ENCODE measurements around the gene BTBD1. TPM values are rescaled to one million over a fixed set of nuclear protein-coding genes. Genes with fewer than 3 reads are reported as not detected.

Gene BTBD1
- total RNA-seq, 4 donors from 2014 or later = 54.9 to 140 (median 101) TPM

GRCh38 chr15:83030021-83030420 is 37.0 kb downstream of the BTBD1 start:
- Histone ChIP-seq H3K36me3 (no peaks in the 10 kb centered on the region), H3K4me1 (no peaks in the 10 kb centered on the region), H3K27me3 (no peaks in the 10 kb centered on the region), H3K9me3 (no peaks in the 10 kb centered on the region), H3K4me3 (no peak overlapping the region), H3K27ac (no peak overlapping the region)
- TF ChIP-seq POLR2A (IDR thresholded peaks at IDR 0.05) (no peak), CTCF (IDR thresholded peaks at IDR 0.05) (no peak)
- DNase-seq = no peak
- intact Hi-C loops (cut with DNase I; ENCODE audit: low total_unique reads) = no loop called here

- Histone ChIP-seq H3K9me3 (no peaks in the 10 kb centered on the region), H3K36me3 (no peaks in the 10 kb centered on the region), H3K27ac (no peak overlapping the region), H3K4me1 (no peaks in the 10 kb centered on the region), H3K4me3 (no peak overlapping the region), H3K27me3 (no peaks in the 10 kb centered on the region)
- intact Hi-C loops (cut with DNase I; ENCODE audit: low total_unique reads) = no loop called here
- no peak for DNase-seq
- TF ChIP-seq POLR2A (IDR thresholded peaks at IDR 0.05) (no peak), CTCF (IDR thresholded peaks at IDR 0.05) (no peak)
Observed at GRCh38 chr15:83018436-83018835, 48.6 kb downstream of the BTBD1 start.

GRCh38 chr15:83016906-83017305 is 50.1 kb downstream of the BTBD1 start:
- H3K9me3 ChIP-seq = no peaks in the 10 kb centered on the region
- no peak overlapping the region for H3K4me3 ChIP-seq
- no peak for DNase-seq
- no peak for TF ChIP-seq POLR2A (IDR thresholded peaks at IDR 0.05)
- TF ChIP-seq CTCF (IDR thresholded peaks at IDR 0.05) = no peak
- H3K36me3 ChIP-seq = no peaks in the 10 kb centered on the region
- no peak overlapping the region for H3K27ac ChIP-seq
- intact Hi-C loops (cut with DNase I; ENCODE audit: low total_unique reads) = no loop called here
- H3K4me1 ChIP-seq = no peaks in the 10 kb centered on the region
- H3K27me3 ChIP-seq = no peaks in the 10 kb centered on the region

GRCh38 chr15:83015361-83015760 is 51.7 kb downstream of the BTBD1 start:
- TF ChIP-seq POLR2A (IDR thresholded peaks at IDR 0.05) = no peak
- Histone ChIP-seq H3K27ac (no peak overlapping the region), H3K27me3 (no peaks in the 10 kb centered on the region), H3K4me1 (no peaks in the 10 kb centered on the region), H3K4me3 (no peak overlapping the region), H3K36me3 (no peaks in the 10 kb centered on the region), H3K9me3 (no peaks in the 10 kb centered on the region)
- DNase-seq = no peak
- intact Hi-C loops (cut with DNase I; ENCODE audit: low total_unique reads) = no loop called here

- intact Hi-C loops (cut with DNase I; ENCODE audit: low total_unique reads) = no loop called here
- H3K4me1 ChIP-seq = no peaks in the 10 kb centered on the region
- H3K27me3 ChIP-seq = no peaks in the 10 kb centered on the region
- no peaks in the 10 kb centered on the region for H3K36me3 ChIP-seq
- no peak for DNase-seq
- no peaks in the 10 kb centered on the region for H3K9me3 ChIP-seq
- H3K4me3 ChIP-seq = no peak overlapping the region
- no peak for TF ChIP-seq CTCF (IDR thresholded peaks at IDR 0.05)
- TF ChIP-seq POLR2A (IDR thresholded peaks at IDR 0.05) = no peak
- H3K27ac ChIP-seq = no peak overlapping the region
Observed at GRCh38 chr15:83014205-83014653, 52.8 kb downstream of the BTBD1 start.

- TF ChIP-seq CTCF (IDR thresholded peaks at IDR 0.05) = no peak
- no peak for TF ChIP-seq POLR2A (IDR thresholded peaks at IDR 0.05)
- Histone ChIP-seq H3K4me3 (no peak overlapping the region), H3K27ac (no peak overlapping the region), H3K36me3 (no peaks in the 10 kb centered on the region), H3K4me1 (no peaks in the 10 kb centered on the region), H3K9me3 (no peaks in the 10 kb centered on the region), H3K27me3 (no peaks in the 10 kb centered on the region)
- no peak for DNase-seq
- intact Hi-C loops (cut with DNase I; ENCODE audit: low total_unique reads) = no loop called here
Observed at GRCh38 chr15:83012636-83013035, 54.4 kb downstream of the BTBD1 start.

All from uterus (tissue), 4 donors.